Measurements from ENCODE around the gene TJP1. TPM values are rescaled to one million over a fixed set of nuclear protein-coding genes. Genes with fewer than 3 reads are reported as not detected.
A peak's percentile ranks its signal among the peaks of the same experiment; 100 is the strongest.

The TJP1 gene
- total RNA-seq, 4 donors from 2014 or later, result 45.4 to 112 (median 88.3) TPM

DNA sequence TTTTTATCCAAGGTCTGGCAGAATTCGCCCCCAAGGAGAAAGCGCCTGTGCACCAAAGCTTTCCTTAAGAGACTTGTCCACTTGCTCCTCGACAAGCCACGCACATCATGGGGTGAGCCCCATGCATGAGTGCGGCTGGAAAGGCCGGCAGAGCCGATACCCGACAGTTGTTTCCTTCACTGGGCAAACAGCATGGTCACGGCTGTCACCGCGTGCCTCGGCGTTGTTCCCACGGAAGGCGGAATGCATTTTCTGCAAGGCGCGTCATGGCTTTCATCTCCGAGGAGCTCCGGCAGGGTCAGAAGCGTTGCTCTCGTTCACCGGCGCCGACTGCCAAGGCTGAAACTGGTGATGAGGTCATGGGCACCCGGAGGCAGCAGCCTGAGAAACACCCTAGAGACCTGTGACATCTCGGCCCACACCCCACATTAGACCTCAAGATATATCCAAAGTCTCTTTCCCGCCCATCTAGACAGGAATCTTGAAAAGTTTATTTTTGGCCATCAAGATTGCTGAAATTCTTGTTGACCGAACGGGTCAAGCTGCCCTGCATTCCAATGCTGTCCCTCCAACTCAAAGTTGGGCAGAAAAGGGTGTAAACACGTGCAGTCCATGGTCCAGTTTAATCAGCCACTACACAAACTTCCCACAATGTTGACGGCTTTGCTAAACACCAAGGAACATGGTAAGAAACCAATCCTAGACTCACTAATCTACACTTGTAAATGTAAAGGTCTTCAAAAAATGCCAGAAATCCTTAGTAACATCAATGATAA lies 604 bp upstream of the TJP1 start:
- Histone ChIP-seq H3K4me3 (peak overlapping the region; percentile 45 to 85 (median 56)), H3K36me3 (no peaks in the 10 kb centered on the region), H3K9me3 (peaks cover 0 to 12% (median 0%) of the 10 kb centered on the region in 4 donors), H3K27ac (peak overlapping the region; percentile 57 to 97 (median 92)), H3K27me3 (no peaks in the 10 kb centered on the region), H3K4me1 (peaks cover 0 to 7% (median 0%) of the 10 kb centered on the region in 4 donors)
- TF ChIP-seq POLR2A (IDR thresholded peaks at IDR 0.05) (no peak), CTCF (IDR thresholded peaks at IDR 0.05) (no peak)
- DNase-seq, result peak in 2 of 3 donors; percentile 67 to 78

DNA sequence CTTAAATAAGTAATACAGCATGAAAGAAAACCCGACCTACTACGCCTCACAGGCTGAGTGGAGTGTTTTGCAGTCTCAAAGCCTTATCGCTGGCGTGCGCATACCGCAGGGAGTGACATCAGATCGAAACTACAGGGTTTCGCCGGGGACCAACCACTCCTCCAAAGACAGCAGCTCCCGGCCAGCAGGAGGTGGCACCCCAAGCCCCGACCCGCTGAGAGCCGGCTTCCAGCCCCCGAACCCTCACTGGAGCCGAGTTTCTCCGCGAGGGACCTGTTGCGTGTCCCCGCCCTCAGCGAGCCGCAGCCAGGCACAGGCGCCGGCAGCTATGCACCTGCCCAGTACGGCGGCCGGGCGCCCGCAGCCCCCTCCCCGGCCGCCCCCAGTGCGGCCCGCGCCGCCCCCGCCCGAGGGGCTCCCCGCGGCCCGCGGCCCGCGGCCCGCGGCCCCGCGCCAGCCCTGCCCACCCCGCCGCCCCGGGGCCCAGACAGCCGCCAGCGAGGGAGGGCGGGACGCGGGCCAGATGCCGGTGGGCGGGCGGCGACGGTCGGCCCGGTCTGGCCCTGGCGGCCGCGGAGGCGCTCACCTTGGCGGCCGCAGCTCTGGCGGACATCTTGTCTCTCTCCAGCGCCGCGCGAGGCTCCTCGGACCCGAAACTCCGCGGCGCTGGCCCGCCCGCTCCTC lies 710 bp downstream of the TJP1 start:
- Histone ChIP-seq H3K4me3 (peak overlapping the region; percentile 45 to 85 (median 56)), H3K27me3 (no peaks in the 10 kb centered on the region), H3K4me1 (peaks cover 0 to 7% (median 0%) of the 10 kb centered on the region in 4 donors), H3K36me3 (no peaks in the 10 kb centered on the region), H3K27ac (peak overlapping the region; percentile 57 to 97 (median 92)), H3K9me3 (peaks cover 0 to 12% (median 0%) of the 10 kb centered on the region in 4 donors)
- TF ChIP-seq POLR2A (IDR thresholded peaks at IDR 0.05) (peak; percentile 60 to 79), CTCF (IDR thresholded peaks at IDR 0.05) (peak in 3 of 6 experiments; percentile 29 to 42 (median 36))
- peak in 2 of 3 donors; percentile 82 to 87 for DNase-seq

DNA sequence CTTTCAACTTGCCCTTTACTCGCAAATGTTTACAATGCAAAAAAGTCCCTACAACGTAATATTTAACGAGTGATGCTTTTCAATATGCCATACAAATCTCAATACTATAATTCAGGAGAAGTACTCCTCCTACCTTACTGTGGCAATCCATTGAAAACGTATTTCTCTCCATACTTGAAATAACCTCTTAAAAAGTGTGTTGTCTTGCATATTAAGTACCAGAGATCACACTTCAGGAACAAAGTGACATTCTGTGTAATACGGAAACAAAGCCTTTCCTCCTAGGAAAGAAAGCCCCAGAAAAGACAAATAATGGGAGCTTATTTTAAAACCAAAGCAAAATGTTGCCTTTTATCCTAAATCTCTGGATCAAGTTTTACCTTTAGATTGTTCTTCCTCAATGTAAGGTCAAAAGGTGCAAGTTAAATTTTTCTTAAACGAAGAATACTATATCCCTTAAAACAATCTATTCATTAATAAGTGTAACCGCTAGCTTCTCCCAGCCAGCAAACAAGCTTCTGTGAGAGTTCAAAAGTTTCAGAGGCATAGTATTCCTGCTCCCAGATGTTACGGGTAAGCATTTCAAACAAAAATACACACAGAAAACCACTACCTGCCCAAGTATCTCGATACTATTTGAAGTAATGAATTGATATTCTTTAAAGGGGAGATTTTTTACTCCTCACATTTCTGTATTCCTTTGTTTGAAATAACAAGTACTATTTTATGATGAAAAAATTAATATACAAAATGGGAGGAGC lies 1.7 kb downstream of the TJP1 start:
- H3K9me3 ChIP-seq, result peaks cover 0 to 12% (median 0%) of the 10 kb centered on the region in 4 donors
- H3K4me3 ChIP-seq, result peak overlapping the region; percentile 45 to 85 (median 56)
- peaks cover 0 to 12% (median 0%) of the 10 kb centered on the region in 4 donors for H3K4me1 ChIP-seq
- H3K27ac ChIP-seq, result peak overlapping the region in 3 of 4 donors; percentile 90 to 97 (median 93)
- no peak for DNase-seq
- no peaks in the 10 kb centered on the region for H3K36me3 ChIP-seq
- TF ChIP-seq POLR2A (IDR thresholded peaks at IDR 0.05), result no peak
- no peak for TF ChIP-seq CTCF (IDR thresholded peaks at IDR 0.05)
- no peaks in the 10 kb centered on the region for H3K27me3 ChIP-seq

- peak overlapping the region in 2 of 4 donors; percentile 56 to 85 for H3K4me3 ChIP-seq
These were observed 2.3 kb downstream of the TJP1 start for GRCh38 chr15:29819979-29820378.

More at GRCh38 chr15:29819979-29820378, 2.3 kb downstream of the TJP1 start:
- H3K9me3 ChIP-seq, result peaks cover 0 to 12% (median 0%) of the 10 kb centered on the region in 4 donors
- no peak for TF ChIP-seq POLR2A (IDR thresholded peaks at IDR 0.05)
- TF ChIP-seq CTCF (IDR thresholded peaks at IDR 0.05), result no peak
- DNase-seq, result no peak
- H3K27me3 ChIP-seq, result no peaks in the 10 kb centered on the region
- H3K27ac ChIP-seq, result peak overlapping the region in 1 of 4 donors; percentile 93
- H3K36me3 ChIP-seq, result no peaks in the 10 kb centered on the region
- peaks cover 0 to 14% (median 0%) of the 10 kb centered on the region in 4 donors for H3K4me1 ChIP-seq
